RCC 7860 (cell line): ENCODE measurements around the gene VAV1.
A peak's percentile ranks its signal among the peaks of the same experiment; 100 is the strongest.
"Not testable (repeated sequence)": the region's sequence is repeated elsewhere in the genome, so short reads cannot be mapped to it uniquely, and the experiment has no call there.

Experiments used
- DNase-seq: peaks from one replicate; pipeline ENCODE4 v3.0.0-alpha.2; 2015; ENCODE audit warnings: low spot score
- FAIRE-seq: peaks from 2 replicates; lab custom pipeline; 2012; peaks lifted over from hg19 to GRCh38; lab: Jason Lieb, UNC

Gene VAV1

GRCh38 chr19:6754653-6755463, 17.6 kb upstream of the VAV1 start:
- FAIRE-seq = no peak

GRCh38 chr19:6760606-6761005, 11.9 kb upstream of the VAV1 start:
- DNase-seq (no peak), FAIRE-seq (no peak)

More at GRCh38 chr19:6754653-6755463, 17.6 kb upstream of the VAV1 start:
- DNase-seq = no peak

- FAIRE-seq (no peak), DNase-seq (no peak)
Measured at GRCh38 chr19:6761053-6761676, 11.3 kb upstream of the VAV1 start.

- not testable (repeated sequence) for FAIRE-seq, DNase-seq
Measured at GRCh38 chr19:6762253-6762797, 10.2 kb upstream of the VAV1 start.

- DNase-seq (peak; percentile 53), FAIRE-seq (no peak)
Measured at GRCh38 chr19:6765738-6766356, 6.7 kb upstream of the VAV1 start.

DNA sequence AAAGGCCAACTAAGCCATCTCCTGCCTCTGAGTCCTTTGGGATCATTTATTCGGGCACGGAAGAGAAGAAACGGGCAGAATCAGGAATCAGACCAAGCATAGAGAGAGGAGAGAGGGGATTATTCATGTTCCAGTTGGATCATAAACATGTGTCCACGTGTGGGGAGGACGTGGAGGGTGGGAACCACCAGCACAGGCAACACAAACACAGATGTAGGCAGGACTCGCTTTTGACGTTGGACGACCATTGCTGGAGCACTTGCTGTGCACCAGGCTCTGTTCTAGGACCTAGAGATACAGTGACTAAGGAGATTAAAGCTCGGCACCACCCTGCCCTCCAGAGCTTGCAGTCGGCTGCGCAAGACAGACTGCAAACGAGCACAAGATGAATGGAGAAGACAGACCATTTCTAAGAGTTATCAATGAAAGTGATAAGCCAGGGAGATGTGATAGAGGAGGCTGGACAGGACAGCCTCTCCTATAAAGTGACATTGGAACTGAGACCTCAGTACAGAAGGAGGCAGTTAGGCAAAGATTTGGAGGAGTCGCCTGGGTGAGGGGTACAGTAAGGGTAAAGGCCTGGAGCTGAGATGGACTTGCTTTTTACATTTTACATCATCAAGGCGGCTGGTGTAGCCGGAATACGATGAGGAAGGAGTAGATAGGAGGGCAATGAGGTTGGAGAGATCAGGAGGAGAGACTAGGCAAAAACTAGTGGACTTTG, 6.0 kb upstream of the VAV1 start:
- no peak for DNase-seq
- FAIRE-seq = no peak

- no peak for DNase-seq
- no peak for FAIRE-seq
Measured at GRCh38 chr19:6767081-6767356, 5.5 kb upstream of the VAV1 start.

GRCh38 chr19:6767357-6768235, 4.9 kb upstream of the VAV1 start, which contains the start of gene SH2D3A:
Gene SH2D3A (minus strand): TSS chr19:6767435. CDS start chr19:6763748, 3,687 bp downstream.
- FAIRE-seq = no peak
- DNase-seq = peak; percentile 38

- no peak for DNase-seq
- no peak for FAIRE-seq
Measured at GRCh38 chr19:6768236-6768785, 4.2 kb upstream of the VAV1 start.

DNA sequence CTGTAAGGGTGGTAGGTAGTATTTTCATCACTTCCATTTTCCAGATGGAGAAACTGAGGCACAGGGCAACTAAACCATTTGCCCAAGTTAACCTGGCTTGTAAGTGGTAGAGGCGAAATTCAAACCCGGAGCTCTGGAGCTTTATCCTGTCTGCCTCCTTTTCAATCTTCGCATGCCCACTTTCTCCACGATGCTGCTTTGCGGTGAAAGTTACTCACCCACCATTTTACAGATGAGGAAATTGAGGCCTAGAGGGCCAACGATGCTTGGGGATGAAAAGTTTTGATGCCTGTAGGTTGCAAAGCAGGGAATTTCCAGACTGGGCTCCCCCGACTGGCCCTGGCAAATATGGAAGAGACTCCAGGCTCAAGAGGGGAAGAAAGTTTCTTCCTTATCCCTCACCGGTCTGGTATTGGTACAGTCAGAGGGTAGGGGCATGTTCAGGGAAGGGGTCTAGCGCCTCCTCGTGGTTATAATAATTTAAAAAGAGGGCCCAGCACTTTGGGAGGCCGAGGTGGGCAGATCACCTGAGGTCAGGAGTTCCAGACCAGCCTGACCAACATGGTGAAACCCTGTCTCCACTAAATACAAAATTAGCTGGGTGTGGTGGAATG, 3.4 kb upstream of the VAV1 start:
- DNase-seq (peak; percentile 33), FAIRE-seq (no peak)

- FAIRE-seq, DNase-seq: not testable (repeated sequence)
Measured at GRCh38 chr19:6771648-6772027, 870 bp upstream of the VAV1 start.

- FAIRE-seq = no peak
Measured at GRCh38 chr19:6772866-6773322, 386 bp downstream of the VAV1 start.

DNA sequence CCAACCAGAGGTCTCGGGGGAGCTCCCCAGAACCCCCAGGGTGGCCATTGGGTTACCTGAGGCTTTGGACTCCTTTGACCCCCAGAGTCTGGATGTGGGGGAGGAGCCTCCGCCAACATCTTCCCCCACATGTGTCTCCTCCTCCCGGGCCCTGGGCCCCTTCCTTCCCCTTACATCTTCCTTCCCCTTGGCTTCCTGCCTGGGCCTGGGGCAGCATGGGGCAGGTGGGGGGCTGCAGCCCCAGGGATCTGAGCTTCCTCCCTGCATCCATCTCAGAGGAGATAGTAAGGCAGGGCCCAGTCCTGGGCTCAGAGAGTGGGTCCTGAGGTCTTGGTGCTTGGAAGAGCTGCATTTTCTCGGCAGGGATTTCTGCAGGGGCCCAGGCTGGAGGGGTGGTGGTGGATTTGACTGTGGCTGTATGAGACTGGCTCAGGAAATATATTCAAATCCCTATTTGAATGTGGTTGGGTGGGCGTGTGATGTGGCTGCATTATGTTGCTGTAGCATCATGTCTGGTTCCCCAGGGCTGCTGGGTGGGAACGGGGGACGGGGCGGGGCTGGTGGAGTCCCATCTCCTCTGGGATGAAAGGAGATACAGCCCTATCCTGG, 919 bp downstream of the VAV1 start:
- no peak for FAIRE-seq
- DNase-seq = no peak

More at GRCh38 chr19:6772866-6773322, 386 bp downstream of the VAV1 start:
- no peak for DNase-seq

DNA sequence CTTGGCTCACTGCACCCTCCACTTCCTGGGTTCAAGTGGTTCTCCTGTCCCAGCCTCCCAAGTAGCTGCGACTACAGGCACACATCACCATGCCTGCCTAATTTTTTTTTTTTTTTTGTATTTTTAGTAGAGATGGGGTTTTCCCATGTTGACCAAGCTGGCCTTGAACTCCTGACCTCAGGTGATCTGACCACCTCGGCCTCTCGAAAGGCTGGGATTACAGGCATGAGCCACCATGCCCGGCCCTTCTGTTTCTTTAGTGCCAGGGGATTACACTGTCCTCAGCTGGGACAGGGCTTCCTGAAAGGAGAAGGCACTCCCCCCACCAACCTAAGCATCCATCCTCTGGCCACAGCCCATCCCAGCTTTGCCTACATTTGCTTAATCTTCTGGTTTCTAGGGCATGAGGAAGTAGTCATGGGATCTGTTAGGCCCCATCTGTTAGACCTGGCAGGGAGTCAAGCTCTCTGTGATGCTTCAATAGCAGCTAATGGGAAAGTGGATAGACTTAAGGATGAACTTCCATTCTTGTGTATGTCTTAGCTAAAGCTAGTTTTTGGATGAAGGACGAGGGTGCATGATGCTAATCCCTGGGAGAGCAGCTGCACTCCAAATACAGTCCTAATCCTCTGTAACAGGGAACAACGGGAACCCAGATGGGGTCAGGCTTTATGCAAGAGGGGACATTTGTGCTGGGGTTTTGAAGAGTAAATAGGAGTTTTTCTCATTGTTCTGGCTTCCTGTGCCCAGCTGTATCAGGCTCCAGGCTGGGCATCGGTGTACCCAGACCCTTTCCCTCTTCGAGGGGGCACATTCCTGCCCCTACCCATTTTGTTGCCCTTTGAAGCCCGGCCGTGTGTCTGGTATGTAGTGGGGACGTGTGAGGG, 2.6 kb downstream of the VAV1 start:
- FAIRE-seq (no peak), DNase-seq (no peak)

DNA sequence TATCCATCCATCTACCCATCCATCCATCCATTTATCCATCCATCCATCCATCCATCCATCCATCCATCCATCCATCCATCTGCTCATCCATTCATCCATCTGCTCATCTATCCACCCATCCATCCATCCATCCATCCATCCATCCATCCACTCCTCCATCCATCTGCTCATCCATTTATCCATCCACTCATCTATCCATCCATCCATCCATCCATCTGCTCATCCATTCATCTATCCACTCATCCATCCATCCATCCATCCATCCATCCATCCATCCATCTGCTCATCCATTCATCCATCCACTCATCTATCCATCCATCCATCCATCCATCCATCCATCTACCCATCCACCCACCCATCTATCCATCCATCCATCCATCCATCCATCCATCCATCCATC, 3.5 kb downstream of the VAV1 start:
- DNase-seq, FAIRE-seq: not testable (repeated sequence)

- no peak for FAIRE-seq
- DNase-seq = no peak
Measured at GRCh38 chr19:6776999-6777398, 4.5 kb downstream of the VAV1 start.

GRCh38 chr19:6777434-6777833, 4.9 kb downstream of the VAV1 start:
- FAIRE-seq = no peak
- no peak for DNase-seq

DNA sequence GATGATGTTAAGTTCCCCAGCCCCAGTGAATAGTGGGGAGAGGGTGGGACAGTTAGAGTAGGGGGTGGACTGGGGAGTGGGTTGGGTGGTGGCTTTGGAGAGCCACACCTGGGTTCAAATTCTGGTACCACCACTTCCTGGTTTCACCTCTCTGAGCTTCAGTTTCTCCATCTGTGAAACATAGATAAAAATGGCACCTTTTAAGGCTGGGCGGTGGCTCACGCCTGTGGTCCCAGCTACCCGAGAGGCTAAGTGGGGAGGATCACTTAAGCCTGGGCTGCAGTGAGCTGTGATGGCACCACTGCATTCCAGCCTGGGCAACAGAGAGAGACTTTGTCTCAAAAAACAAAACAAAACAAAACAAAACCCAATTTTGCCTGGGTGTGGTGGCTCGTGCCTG, 5.9 kb downstream of the VAV1 start:
- DNase-seq (no peak), FAIRE-seq (no peak)
